RCC 7860 (cell line): ENCODE data around the gene PAQR6.
"Not testable (repeated sequence)": the region's sequence is repeated elsewhere in the genome, so short reads cannot be mapped to it uniquely, and the experiment has no call there.

Experiments used
- DNase-seq: peaks from one replicate; pipeline ENCODE4 v3.0.0-alpha.2; 2015; ENCODE audit warnings: low spot score
- FAIRE-seq: peaks from 2 replicates; lab custom pipeline; 2012; peaks lifted over from hg19 to GRCh38; lab: Jason Lieb, UNC

PAQR6 gene

GRCh38 chr1:156233426-156234127 is 14.3 kb downstream of the PAQR6 start:
- no peak for FAIRE-seq

DNA sequence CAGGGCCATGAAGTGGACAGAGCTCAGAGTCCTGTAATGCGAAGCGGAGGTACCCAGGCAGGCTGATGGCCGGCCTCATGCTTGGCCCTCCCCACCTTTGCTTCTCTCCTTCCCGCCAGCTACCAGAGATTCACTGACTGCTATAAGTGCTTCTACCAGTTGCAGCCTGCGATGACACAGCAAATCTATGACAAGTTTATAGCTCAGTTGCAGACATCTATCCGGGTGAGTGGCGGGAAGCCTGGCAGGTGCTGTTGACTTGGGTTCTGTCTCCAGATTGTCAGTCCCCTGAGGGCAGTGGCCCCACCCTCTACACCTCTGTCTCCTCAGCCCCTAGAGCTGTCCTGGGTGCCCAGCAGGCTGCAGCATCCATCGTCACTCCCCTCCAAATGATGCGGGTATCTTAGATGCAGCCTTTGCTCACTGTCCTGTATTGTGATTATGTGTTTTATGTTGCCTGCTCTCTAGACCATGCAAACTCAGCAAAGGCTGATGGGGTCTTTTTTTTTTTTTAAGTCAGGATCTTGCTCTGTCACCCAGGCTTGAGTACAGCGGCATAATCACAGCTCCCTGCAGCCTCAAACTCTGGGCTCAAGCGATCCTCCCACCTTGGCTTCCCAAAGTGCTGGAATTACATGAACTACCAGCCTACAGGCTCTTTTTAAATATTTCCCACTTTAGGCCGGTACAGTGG is 15.5 kb downstream of the PAQR6 start:
- DNase-seq (no peak), FAIRE-seq (no peak)

More at GRCh38 chr1:156233426-156234127, 14.3 kb downstream of the PAQR6 start:
- DNase-seq: peak; percentile 42

DNA sequence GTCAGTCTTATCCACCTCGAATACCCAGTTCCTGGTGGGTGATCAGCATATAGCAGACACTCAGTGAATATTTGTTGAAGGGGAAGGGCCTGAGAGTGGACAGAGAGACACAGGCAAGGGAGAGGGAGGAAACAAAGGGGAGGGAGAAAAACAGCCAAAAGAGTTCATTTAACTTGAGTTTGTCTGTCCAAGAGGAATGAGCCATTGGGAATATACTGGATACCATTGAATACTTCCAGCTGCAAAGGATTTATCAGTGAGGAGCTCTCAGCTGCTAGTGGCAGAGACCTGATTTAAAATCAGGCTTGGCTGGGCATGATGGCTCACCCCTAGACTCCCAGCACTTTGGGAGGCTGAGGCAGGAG is 17.4 kb downstream of the PAQR6 start:
- FAIRE-seq: no peak
- DNase-seq: no peak

- FAIRE-seq (no peak), DNase-seq (no peak)
Measured at GRCh38 chr1:156229809-156230472, 17.9 kb downstream of the PAQR6 start.

DNA sequence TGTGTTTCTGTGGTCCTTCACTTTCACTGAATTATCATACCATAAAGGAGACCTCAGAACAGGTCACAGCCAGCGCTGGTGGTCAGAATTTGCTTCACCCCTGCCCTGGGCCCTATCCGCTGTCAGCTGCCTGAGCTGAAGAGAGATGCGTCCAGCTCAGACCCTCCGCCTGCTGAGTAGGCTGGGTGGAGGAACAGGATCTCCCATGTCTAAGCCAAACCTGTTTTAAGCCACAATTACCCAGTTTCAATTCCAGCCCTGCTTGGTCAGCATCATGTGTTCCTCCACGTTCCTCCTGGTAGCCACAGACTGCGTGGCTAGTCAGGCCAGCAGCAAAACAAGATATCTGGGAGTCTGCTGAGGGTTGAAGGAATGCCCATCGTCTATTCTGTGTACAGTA is 19.4 kb downstream of the PAQR6 start:
- FAIRE-seq (no peak), DNase-seq (no peak)

DNA sequence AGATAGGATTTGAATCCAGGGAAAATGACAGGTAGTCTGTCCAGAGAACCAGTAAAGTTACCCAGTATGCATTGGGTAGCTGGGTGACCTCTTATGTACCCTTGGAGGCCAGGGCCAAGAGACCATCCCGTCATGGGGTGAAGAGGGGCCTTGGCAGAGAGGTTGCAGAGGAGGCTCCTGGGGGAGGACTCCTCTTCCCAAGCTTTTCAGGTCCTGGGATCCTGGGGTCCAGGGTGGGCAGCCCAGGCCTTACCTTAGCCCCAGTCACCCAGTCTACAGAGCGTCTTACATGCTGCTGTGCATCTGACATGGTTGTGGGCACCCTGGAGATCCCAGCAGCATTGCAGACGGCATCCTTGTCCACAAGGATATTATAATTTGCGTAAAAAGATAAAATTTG is 21.1 kb downstream of the PAQR6 start:
- no peak for DNase-seq

DNA sequence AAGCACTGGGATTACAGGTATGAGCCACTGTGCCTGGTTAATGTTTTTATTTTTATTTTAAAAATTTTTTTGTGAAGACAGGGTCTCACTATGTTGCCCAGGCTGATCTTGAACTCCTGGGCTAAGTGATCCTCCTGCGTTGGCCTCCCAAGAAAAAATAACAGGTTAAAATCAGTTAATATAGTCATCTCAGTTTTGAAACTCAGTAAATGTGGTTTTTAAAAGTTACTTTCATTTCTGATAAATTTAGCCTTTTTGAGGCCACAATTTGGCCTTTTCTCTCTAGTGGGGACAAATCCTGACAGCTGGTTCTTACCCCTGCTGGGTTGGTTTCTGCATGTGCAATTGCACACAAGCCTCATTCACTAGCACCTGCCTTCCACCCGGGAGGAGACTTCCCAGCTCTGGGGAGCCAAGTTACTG is 21.7 kb downstream of the PAQR6 start:
- FAIRE-seq (no peak), DNase-seq (no peak)

More for the DNA sequence above, 21.1 kb downstream of the PAQR6 start:
- FAIRE-seq: no peak

GRCh38 chr1:156225677-156226014 is 22.2 kb downstream of the PAQR6 start:
- FAIRE-seq (no peak), DNase-seq (no peak)

DNA sequence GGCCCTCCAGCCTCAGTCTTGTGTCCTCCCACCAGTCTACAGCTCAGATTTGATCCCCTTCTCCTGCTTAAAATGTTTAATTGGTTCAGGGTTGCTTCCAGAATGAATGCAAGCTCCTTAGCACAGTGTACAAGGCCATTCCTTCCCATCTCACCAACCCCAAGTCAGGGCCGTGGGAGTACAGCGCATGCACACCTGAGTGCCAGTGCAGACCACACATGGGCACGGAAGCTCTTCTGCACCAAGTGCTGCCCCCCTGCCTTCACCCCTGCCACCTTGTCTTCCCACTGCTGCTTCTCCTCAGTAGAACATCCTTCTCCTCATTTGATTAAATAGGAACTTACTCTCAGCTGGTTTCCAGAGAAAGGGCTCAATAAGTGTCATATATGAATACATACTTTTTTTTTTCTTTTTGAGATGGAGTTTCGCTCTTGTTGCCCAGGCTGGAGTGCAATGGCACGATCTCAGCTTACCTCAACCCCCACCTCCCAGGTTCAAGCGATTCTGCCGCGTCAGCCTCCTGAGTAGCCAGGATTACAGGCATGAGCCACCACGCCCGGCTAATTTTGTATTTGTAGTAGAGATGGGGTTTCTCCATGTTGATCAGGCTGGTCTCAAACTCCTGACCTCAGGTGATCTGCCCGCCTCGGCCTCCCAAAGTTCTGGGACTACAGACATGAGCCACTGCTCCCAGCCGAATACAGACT is 25.7 kb downstream of the PAQR6 start:
- no peak for FAIRE-seq

DNA sequence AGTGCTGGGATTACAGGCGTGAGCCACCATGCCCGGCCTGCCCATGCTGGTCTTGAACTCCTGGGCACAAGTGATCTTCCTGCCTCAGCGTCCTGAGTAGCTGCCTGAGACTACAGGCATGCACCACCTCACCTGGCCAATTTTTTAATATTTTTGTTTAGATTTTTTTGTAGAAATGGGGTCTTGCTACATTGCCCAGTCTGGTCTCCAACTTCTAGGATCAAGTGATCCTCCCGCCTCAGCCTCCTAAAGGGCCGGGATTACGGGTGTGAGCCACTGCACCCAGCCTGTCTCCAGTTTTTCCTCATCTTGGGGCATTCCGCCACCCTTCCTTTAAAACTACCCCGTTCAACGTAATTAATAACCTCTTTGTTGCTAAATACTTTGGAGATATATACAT is 27.6 kb downstream of the PAQR6 start:
- DNase-seq: no peak
- no peak for FAIRE-seq

More for the DNA sequence above, 25.7 kb downstream of the PAQR6 start:
- no peak for DNase-seq

- no peak for FAIRE-seq
- no peak for DNase-seq
Measured at GRCh38 chr1:156217871-156218270, 30.0 kb downstream of the PAQR6 start.

DNA sequence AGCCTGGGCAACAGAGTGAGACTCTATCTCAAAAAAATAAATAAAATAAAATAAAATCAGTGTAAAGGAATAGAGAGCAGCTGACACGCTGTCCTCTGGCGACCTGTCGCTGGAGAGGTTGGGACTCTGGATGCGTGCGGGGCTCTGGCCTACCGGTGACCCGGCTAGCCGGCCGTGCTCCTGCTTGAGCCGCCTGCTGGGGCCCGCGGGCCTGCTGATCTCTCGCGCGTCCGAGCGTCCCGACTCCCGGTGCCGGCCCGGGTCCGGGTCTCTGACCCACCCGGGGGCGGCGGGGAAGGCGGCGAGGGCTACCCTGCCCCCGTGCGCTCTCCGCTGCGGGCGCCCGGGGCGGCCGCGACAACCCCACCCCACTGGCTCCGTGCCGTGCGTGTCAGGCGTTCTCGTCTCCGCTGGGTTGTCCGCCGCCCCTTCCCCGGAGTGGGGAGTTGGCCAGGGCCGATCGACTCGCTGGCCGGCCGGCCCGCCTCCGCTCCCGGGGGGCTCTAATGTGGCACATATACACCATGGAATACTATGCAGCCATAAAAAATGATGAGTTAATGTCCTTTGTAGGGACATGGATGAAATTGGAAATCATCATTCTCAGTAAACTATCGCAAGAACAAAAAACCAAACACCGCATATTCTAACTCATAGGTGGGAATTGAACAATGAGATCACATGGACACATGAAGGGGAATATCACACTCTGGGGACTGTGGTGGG is 31.3 kb downstream of the PAQR6 start:
- peak; percentile 73 for FAIRE-seq

GRCh38 chr1:156214024-156214748 is 33.7 kb downstream of the PAQR6 start:
- FAIRE-seq (no peak), DNase-seq (peak; percentile 81)

More for the DNA sequence above, 31.3 kb downstream of the PAQR6 start:
- not testable (repeated sequence) for DNase-seq

DNA sequence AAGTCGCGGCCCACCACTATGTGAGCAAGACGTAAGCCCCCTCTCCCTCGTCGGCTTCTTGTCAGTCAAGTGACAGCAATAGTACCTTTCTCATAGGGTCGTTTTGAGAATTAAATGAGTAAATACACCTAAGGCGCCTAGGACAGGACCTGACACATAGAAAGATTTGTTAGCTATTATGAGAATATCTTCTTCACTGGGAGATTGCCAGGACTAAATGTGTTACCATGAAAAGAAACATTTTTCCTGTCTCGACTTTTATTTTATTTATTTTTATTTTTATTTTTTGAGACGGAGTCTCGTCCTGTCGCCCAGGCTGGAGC is 34.3 kb downstream of the PAQR6 start:
- DNase-seq: no peak
- no peak for FAIRE-seq

DNA sequence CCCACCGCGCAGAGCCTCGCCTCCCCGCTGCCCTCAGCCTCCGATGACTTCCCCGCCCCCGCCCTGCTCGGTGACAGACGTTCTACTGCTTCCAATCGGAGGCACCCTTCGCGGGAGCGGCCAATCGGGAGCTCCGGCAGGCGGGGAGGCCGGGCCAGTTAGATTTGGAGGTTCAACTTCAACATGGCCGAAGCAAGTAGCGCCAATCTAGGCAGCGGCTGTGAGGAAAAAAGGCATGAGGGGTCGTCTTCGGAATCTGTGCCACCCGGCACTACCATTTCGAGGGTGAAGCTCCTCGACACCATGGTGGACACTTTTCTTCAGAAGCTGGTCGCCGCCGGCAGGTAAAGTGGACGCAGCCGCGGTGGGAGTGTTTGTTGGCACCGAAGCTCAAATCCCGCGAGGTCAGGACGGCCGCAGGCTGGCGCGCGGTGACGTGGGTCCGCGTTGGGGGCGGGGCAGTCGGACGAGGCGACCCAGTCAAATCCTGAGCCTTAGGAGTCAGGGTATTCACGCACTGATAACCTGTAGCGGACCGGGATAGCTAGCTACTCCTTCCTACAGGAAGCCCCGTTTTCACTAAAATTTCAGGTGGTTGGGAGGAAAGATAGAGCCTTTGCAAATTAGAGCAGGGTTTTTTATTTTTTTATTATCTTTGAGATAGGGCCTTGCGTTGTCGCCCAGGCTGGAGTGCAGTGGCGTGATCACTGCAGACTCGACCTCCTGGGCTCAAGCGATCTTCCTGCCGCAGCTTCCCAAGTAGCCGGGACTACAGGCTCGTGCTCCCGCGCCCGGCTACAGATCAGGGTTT is 34.8 kb downstream of the PAQR6 start, which contains the start of gene PMF1:
Gene PMF1 (plus strand): TSS at position 175 of the 811 bp plus-strand sequence. CDS start 9 bp downstream, at position 184.
- FAIRE-seq (no peak), DNase-seq (peak; percentile 88)

DNA sequence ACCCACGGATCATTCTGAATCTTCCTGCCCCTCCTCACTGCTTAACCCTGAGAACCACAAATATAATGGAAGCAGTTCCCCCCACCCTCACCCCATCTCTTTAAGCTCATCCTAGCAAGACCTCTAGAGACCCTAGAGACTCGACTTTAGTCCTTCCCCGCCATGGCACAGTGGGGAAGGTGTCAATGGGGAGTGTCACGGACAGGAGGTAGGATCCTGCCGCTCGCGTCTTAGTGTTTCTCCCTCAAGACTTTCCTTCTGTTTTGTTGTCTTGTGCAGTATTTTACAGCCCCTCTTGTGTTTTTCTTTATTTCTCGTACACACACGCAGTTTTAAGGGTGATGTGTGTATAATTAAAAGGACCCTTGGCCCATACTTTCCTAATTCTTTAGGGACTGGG is 35.7 kb downstream of the PAQR6 start:
- no peak for FAIRE-seq
- no peak for DNase-seq

DNA sequence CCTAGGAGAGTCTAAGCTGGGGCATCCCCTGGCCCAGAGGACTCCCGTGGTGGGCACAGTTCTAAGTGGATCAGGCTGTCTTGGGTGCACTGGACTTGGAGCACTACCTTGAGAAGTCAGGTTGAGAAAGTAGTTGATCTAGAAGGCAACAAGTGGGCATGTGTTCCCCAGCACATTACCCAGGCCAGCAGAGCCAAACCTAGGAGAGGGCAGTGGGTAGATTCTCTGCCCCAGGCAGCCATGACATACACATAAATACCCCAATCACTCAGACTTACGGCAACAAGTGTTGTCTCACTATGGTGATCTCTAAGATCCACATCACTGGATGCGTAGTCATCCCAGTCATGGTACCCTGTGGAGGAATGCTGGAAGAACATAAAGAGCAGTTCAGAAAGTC is 36.6 kb downstream of the PAQR6 start:
- no peak for DNase-seq
- no peak for FAIRE-seq

GRCh38 chr1:156204686-156205085 is 43.2 kb downstream of the PAQR6 start:
- no peak for FAIRE-seq

GRCh38 chr1:156203331-156203730 is 44.5 kb downstream of the PAQR6 start:
- FAIRE-seq: no peak

More at GRCh38 chr1:156204686-156205085, 43.2 kb downstream of the PAQR6 start:
- no peak for DNase-seq

More at GRCh38 chr1:156203331-156203730, 44.5 kb downstream of the PAQR6 start:
- peak; percentile 36 for DNase-seq
